Stomach (tissue), 4 donors: ENCODE measurements around the gene SLC27A6.

Source experiments
- EP300 ChIP-seq: sonication (generic); formaldehyde crosslinking; IDR thresholded peaks from one replicate; pipeline ENCODE4 v1.6.1; 2017; ENCODE audit warnings: antibody characterized with exemption
- POLR2AphosphoS5 ChIP-seq, 3 donors: sonication (generic); formaldehyde crosslinking; IDR thresholded peaks; one replicate each; pipeline ENCODE4 v1.6.1; 2016; ENCODE audit warnings: antibody characterized with exemption in 3 of 3
- TF ChIP-seq, protein P1 (sequence below), 7 experiments: fragments of 450-650 bp in 4 of 7; fragments of 200-600 bp in 3 of 7; sonication (generic) in 3 of 7; IDR thresholded peaks; one replicate each; pipeline ENCODE4 v1.5.1; 2016 to 2019; ENCODE audit warnings: antibody characterized with exemption in 7 of 7, control low read depth in 2 of 7, mild to moderate bottlenecking in 1 of 7

- TF ChIP-seq, protein P1, sequence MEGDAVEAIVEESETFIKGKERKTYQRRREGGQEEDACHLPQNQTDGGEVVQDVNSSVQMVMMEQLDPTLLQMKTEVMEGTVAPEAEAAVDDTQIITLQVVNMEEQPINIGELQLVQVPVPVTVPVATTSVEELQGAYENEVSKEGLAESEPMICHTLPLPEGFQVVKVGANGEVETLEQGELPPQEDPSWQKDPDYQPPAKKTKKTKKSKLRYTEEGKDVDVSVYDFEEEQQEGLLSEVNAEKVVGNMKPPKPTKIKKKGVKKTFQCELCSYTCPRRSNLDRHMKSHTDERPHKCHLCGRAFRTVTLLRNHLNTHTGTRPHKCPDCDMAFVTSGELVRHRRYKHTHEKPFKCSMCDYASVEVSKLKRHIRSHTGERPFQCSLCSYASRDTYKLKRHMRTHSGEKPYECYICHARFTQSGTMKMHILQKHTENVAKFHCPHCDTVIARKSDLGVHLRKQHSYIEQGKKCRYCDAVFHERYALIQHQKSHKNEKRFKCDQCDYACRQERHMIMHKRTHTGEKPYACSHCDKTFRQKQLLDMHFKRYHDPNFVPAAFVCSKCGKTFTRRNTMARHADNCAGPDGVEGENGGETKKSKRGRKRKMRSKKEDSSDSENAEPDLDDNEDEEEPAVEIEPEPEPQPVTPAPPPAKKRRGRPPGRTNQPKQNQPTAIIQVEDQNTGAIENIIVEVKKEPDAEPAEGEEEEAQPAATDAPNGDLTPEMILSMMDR (IDR thresholded peaks at IDR 0.05) = no peak
- TF ChIP-seq EP300 = no peak
- TF ChIP-seq POLR2AphosphoS5 (IDR thresholded peaks at IDR 0.05) = no peak
These were observed 114.2 kb downstream of the SLC27A6 start for GRCh38 chr5:129079496-129079895.
